ENCODE data around the gene LRRTM3. TPM values are rescaled to one million over a fixed set of nuclear protein-coding genes. Genes with fewer than 3 reads are reported as not detected.

The LRRTM3 gene
- not detected in 2 replicates for total RNA-seq

DNA sequence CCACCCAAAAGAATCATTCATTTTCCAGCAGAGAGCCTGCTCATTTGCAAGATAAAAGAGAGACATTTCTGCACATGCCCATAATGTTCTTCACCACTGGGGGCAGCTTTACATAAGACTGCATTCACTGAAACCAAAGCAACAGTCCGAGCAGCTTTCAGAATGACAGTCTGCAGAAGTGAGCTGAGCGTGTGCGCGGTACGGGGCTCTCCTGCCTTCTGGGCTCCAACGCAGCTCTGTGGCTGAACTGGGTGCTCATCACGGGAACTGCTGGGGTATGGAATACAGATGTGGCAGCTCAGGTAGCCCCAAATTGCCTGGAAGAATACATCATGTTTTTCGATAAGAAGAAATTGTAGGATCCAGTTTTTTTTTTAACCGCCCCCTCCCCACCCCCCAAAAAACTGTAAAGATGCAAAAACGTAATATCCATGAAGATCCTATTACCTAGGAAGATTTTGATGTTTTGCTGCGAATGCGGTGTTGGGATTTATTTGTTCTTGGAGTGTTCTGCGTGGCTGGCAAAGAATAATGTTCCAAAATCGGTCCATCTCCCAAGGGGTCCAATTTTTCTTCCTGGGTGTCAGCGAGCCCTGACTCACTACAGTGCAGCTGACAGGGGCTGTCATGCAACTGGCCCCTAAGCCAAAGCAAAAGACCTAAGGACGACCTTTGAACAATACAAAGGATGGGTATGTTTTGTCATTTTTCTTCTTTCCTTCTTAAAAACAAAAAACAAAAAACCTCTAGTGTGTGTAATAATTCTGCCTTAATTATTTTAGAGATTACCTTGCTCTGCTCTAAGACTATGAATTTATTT lies at the start of gene LRRTM3:
TSS of gene LRRTM3 (plus strand) at position 141 of the 820 bp plus-strand sequence.

